AG10803 (cell line): ENCODE data around the gene CTDSPL.
A peak's percentile ranks its signal among the peaks of the same experiment; 100 is the strongest.

ENCODE experiments used
- DNase-seq: peaks from one replicate; pipeline ENCODE4 v3.0.0; 2010; ENCODE audit warnings: low read depth
- H3K4me3 ChIP-seq: 2 replicates; pipeline ENCODE4 v1.5.1; 2011; ENCODE audit warnings: mild to moderate bottlenecking, low read length, control low read depth
- TF ChIP-seq, protein P1 (sequence below): conservative IDR thresholded peaks from 2 replicates; pipeline ENCODE4 v1.5.1; 2011; ENCODE audit warnings: mild to moderate bottlenecking, low read length, control low read depth, inconsistent platforms

CTDSPL gene

DNA sequence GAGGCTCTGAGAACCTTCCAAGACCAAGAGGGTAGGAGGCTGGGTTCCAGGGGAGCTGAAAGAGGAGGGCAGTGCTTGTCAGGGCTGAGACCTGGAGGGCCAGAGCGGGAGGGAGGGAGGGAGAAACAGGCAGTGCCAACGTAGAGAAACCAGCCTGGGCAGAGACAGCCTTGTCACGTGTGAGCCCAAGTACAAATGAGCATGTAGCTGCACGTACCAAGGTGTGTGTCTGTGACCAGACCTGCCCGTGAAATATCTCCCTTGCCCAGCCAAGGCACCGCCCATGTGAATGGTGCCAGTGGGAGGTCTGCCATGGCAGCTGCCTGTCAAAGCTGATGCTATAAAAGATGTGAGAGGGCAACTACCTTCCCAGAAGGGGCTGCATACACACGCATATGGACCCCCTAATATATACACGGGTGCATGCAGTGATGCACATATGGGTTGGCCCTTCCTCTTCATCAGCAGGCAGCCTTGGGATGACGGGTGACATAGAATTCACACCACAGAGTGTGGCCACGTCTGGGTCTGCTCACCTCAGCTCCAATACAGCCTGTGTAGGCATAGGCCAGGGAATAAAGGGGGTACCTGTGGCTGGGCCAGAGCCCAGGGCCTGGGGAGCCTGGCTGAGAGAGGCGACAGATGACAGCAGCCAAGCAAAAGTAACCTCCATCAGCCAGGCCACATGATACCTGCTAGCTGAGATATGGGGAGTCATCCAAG lies 7.8 kb upstream of the CTDSPL start:
- TF ChIP-seq, protein P1, sequence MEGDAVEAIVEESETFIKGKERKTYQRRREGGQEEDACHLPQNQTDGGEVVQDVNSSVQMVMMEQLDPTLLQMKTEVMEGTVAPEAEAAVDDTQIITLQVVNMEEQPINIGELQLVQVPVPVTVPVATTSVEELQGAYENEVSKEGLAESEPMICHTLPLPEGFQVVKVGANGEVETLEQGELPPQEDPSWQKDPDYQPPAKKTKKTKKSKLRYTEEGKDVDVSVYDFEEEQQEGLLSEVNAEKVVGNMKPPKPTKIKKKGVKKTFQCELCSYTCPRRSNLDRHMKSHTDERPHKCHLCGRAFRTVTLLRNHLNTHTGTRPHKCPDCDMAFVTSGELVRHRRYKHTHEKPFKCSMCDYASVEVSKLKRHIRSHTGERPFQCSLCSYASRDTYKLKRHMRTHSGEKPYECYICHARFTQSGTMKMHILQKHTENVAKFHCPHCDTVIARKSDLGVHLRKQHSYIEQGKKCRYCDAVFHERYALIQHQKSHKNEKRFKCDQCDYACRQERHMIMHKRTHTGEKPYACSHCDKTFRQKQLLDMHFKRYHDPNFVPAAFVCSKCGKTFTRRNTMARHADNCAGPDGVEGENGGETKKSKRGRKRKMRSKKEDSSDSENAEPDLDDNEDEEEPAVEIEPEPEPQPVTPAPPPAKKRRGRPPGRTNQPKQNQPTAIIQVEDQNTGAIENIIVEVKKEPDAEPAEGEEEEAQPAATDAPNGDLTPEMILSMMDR = no peak
- DNase-seq = no peak

DNA sequence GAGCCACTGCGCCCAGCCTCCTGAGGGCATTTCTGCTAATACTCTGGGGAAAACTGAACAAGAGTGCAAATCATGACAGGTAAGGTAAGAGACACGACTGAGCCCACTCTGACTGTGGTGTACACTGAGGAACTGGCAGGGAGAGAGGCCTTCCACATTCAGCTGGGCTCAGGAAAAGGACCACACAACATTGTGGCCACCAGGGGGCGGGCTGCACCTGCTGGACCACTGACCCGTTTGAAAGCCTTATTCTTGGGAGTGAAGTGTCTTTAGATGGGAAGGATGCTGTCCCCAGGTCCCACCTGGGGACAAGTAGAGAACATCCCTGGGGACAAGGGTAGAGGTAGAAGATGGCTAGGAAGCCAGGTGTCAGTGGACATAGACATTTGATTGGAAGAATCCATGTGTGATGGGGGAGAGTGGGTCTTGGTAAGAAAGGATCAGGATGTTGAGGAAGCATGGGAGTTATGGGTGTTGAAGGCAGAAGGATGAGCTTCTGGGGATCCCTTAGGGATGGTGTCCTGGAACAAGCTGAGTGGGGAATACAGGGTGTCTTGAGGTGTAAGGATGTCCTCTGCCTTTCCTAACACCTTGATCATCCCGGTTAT lies 6.2 kb upstream of the CTDSPL start:
- no peak overlapping the region for H3K4me3 ChIP-seq
- peak; percentile 62 for DNase-seq
- TF ChIP-seq, protein P1 = peak; percentile 85

More for the DNA sequence above, 7.8 kb upstream of the CTDSPL start:
- no peak overlapping the region for H3K4me3 ChIP-seq

DNA sequence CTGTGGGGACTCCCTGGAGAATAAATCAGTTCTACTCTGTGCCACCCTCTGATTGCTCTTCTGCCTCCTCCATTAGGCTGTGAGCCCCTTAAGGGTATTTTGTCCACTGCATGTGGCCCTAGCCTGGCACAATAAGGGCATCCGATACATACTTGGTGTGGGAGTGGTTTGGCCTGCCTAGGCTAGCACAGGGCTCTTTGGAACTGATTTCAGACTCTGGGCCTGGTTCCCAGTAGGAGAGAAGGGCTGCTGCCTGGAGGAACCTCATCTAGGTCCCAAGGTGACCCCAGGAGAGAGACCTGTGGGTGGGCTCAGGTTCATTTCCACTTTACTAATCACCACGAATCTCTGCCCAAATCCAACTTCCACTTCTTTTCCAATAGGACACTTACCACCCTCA lies 5.3 kb upstream of the CTDSPL start:
- no peak overlapping the region for H3K4me3 ChIP-seq
- no peak for DNase-seq
- TF ChIP-seq, protein P1 = no peak

DNA sequence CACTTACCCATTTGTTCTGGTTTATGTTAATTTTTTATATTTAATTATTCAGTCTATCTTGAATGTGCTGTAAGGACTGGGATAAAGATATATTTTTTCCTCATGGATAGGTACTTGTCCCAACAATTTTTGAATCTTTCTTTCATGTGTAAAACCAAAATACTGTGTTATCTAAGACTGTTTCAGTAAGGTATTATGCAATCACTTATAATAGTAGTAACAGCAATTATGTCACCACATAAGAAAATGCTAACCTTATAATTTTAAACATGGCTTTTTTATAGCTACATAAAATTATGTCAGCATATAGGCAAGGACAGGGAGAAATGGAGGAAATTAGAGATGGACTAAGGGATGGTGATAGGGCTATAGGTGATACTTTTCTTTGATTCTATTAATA lies 2.9 kb upstream of the CTDSPL start:
- no peak for DNase-seq
- TF ChIP-seq, protein P1 = no peak

DNA sequence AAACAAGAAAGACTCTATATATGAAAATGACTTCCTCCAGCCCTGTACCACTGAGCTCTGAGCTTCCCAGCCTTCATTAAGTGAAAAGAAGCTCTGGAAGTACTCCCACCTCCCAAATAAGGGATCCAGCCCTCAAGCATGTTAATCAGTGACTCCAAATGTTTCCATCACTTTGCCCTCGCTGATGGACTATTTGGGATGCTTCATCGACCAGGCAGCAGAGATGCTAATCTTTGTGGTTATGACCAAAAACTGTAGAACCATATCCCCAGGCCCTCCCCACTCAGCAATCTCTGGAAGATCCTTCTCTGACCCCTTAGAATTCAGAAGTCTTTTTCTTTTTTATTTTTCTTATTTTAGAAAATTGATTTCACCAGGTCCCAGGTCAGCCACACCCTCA lies 2.3 kb upstream of the CTDSPL start:
- H3K4me3 ChIP-seq = no peak overlapping the region
- TF ChIP-seq, protein P1 = no peak
- no peak for DNase-seq

More for the DNA sequence above, 2.9 kb upstream of the CTDSPL start:
- no peak overlapping the region for H3K4me3 ChIP-seq

DNA sequence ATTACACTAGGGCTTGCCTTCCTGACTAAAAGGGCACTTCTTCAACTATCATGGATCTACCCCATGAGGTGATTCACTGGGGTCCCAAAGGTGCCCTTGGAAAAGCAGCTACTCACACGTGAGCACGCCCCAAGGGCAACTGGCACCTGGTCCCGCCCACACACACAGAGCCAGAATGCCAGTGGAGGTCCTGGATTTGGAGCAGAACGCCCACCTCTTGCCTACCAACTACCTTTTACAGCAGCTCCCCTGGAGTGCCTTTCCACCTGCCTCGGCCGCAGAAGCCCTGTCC lies 1.8 kb upstream of the CTDSPL start:
- TF ChIP-seq, protein P1 = no peak
- DNase-seq = no peak

DNA sequence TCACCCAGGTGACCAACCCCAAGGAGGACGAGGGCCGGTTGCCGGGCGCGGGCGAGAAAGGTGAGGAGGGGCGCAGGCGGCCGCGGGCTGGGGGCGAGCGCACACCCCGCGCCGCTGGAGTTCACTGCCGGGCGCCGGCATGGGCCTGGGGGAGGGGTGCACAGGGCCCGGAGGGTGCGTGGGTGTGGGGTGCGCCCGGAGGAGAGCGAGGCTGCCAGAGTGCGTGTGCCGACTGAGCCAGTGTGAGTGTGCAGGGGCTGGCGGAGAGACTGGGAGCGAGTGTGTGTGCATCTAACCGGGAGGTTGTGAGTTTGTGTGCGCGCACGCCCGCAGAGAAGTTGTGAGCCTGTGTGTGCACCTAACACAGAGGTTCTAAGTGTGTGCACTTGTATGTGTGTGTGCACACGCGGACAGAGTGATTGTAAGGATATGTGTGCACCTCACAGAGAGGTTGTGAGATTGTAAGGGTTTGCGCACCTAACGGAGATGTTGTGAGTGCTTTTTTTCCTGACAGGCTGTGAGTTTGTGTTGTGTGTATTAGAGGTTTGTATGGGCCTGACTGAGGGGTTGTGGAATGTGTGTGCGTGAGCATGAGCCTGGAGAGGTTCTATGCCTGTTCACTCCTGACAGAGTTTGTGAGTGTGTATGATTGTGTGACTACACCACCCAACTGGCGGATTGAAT lies 681 bp downstream of the CTDSPL start:
- DNase-seq = peak; percentile 65
- TF ChIP-seq, protein P1 = no peak
- H3K4me3 ChIP-seq = peak overlapping the region; percentile 85

More for the DNA sequence above, 1.8 kb upstream of the CTDSPL start:
- no peak overlapping the region for H3K4me3 ChIP-seq
